Islet precursor cell (in vitro differentiated cells): ENCODE results near the gene OPA3.
"Not testable (repeated sequence)": the region's sequence is repeated elsewhere in the genome, so short reads cannot be mapped to it uniquely, and the experiment has no call there.

Source experiments
- DNase-seq: peaks from one replicate; pipeline ENCODE4 v3.0.0-alpha.2; 2018

The OPA3 gene

DNA sequence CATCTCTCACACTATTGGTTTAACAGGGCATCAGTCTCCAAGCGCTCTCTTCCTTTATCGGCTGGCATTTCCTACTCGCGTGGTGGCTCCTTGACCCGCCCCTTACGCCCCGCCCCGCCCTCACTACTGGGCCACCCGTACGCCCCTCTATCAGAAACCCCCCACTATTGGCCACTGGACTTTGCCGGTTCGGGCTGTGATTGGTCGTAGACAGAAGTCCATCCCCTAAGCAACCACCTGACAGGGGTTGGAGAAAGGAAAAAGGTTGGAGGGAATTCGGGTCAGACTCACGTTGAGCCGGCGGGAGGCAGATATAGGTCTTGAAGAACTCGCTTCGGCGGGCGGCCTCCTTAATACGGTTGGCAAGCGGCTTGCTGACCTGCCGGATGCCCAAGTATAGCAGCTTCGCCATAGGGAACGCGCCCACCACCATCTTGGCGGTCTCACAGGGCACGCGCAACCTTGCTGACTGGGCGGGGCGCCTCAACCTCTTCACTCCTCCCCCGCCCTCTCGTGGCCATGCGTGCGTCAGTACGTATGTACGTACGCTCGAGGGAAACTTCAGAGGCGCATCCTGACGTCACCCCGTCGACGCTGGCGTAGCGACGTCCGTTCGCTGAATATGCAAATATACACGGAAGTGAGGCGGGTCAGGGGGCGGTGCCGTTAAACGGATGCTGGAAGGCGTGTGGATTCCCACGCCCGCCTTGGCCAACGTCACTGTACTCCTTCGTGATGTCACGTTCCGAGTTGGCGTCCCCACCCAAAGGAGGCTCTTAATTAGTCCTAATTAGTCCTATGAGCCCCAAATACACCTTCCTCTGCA is at the start of gene OPA3:
TSS of gene OPA3 (minus strand) at position 471 of the 826 bp plus-strand sequence. CDS start at position 433, 38 bp downstream.
- peak; percentile 99 for DNase-seq

DNA sequence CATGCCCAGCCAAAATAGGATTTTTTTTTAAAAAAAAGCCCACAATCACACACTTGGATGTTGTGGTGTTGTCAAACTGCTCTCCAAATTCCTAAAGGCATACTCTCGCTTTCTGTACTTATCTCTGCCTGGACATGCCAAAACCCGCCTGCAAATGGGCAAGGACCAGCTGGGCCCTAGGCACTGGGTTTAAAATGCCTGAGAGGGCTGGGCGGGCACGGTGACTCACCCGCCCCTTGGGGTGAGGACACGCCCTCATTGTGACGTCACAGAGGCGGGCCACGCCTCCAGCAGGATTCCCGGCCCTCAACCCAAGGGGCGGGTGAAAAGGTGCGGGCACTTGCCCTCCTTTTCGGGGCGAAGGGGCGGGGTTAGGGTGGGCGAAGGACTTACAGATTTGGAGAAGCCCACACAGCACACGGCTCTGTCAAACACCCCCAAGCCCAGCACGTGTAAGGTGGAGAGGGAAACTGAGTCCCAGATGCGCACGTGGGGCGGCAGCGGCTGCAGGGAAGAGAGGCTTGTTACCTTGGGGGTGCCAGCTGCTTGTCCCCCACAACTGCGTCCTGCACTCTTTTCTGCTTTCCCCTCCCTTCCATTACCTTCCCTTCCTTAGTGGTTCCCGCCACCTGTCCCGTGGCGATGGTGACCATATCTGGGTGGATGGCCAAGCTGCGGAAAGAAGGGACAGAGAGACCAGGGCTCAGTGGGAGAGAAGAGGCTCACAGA is 48.0 kb upstream of the OPA3 start:
- DNase-seq = peak; percentile 95

DNA sequence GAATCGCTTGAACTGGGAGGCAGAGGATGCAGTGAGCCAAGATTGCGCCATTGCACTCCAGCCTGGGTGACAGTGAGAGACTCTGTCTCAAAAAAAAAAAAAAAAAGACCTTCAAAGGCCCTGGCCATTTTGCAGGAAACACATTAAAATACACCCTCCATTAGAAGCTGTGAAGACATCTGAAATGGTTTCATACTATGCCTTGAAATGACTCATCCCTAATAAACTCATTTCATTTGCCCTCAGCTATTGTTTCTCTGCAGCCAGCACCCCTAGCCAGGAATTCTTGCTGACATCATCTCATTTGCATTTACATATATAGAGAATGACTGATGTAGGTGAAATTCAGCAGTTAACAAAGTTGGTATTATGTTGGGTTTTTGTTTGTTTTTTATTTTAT is 45.9 kb upstream of the OPA3 start:
- peak; percentile 67 for DNase-seq

DNA sequence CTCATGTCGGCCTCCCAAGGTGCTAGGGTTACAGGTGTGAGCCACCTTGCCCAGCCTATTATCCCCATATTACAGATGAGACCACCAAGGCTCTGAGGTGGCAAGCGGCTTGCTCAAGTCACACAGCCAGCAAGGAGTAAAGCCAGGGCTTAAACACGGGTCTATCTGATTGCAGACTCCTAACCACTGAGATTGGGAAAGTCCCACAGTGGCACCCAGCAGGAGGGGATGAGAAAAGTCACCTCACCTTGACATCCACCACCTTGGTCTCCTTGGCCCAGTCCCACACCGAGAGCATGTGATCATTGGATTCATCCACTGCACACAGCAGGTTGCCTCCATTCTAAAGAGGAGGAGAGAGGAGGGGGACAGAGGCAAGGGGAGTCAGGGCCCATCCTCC is 45.1 kb upstream of the OPA3 start:
- no peak for DNase-seq

DNA sequence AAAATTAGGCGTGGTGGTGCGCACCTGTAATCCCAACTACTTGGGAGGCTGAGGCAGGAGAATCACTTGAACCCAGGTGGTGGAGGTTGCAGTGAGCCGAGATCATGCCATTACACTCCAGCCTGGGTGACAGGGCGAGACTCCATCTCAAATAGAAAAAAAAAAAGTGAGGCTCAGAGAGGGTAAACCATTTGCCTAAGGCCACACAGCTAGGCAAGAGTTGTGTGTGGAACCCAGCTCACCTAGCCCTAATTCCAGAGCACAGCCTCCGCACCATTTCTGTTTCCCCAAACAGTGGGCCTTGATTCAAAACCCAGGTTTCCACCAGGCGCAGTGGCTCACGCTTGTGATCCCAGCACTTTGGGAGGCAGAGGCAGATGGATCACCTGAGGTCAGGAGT is 43.6 kb upstream of the OPA3 start:
- DNase-seq = not testable (repeated sequence)

DNA sequence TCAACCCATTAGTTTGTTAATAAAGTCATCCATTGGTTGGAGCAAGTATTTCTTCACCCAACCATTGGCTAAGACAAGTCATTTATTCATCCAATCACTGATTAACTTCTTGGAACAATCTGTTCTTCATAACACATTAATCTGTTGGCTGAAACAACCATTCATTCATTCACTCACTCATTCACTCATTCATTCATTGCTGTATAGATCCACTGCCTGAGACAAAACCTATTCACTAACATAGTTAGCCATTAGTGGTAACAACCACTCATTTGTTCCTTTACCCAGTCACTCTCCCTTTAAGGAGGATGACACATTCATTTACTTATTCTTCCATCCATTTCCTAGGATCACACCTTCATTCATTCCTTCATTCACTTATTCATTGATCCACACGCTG is 39.4 kb upstream of the OPA3 start:
- no peak for DNase-seq

DNA sequence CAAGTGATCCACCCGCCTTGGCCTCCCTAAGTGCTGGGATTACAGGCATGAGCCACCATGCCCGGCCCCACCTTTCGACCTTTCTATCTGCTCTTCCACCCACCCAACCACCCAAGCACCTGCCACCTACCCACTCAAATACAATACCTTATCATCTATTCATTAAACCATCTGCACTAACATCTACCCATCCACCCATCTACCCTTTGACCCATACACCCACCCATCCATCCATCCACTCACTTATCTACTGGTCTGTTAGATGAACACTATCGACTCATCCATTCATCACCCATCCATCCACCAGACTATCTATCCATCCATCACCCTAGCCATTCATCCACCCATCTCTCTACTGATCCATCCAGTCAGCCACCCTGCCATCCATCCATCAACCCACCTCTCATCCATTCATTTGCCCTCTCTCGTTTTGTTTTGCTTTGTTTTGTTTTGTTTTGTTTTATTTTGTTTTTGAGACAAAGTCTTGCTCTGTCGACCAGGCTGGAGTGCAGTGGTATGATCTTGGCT is 37.4 kb upstream of the OPA3 start:
- DNase-seq = no peak

DNA sequence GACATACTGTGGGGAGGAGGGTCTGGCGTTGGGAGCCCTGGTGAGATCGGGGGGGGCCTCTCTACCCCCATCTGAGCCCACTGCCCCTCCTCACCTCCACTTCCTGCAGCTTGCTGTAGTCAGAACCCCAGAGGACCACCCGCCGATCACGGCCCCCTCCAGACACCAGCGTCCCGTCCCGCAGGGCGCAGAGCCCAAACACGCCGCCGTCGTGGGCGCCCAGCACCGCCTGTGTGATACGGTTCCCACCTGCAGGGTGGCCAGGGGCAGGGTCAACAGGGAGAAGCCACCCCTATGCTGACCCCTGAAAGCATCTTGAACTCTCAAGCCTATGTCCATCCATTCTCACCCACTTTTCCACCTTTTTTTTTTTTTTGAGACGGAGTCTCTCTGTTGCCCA is 36.8 kb upstream of the OPA3 start:
- DNase-seq = no peak

DNA sequence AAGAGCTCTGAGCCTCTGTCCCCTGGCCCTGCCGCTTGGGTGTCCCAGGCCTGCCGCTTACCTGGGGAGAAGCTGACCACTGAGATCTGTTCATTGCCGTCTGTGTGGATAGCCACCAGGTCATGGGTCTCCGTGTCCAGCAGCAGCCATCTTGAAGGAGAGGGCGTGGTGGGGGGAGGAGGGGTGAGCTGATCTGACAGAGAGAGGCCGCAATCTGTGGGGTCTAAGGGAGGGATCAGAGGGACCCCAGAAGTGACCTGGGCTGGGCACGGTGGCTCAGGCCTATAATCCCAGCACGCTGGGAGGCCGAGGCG is 32.1 kb upstream of the OPA3 start:
- DNase-seq = no peak

DNA sequence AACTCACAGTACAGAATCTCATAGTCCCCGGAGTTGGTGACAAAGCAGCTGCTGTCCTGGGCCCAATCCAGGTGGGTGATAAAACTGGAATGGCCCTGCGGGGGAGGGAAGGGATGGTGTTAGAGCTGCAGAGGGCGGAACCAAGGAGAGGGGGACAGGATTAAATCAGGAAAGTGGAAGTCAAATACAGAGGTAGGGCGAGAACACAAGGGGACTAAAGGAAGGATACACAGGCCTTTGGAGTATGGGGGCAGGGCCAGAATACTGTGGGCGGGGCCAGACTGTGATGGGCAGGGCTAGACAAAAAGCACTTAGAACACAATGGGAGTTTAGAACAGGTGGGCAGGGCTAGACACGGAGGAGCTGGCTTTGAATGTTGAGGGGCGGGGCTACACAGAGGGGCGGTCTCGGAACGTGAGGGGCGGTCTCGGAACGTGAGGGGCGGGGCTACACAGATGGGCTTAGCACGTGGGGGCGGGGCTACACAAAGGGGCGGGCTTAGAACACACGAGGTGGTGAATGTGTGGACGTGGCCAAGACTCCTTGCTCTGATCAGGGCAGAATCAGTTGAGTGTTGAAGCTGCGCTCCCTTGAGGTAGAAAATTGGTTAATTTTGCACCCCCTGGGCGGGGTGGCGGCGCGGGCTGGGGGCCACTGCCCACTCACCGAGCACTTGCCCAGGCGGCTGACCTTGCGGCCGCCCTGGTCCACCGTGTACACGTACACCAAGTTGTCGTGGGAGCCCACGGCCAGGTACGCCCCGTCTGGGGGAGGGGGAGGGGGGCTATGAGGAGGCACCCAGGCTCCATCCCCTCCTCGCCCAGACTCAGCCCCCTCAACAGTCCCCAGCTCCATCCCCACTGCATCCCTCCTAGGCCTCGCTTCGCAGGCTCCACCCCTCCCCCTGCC is 31.4 kb upstream of the OPA3 start:
- peak; percentile 98 for DNase-seq

DNA sequence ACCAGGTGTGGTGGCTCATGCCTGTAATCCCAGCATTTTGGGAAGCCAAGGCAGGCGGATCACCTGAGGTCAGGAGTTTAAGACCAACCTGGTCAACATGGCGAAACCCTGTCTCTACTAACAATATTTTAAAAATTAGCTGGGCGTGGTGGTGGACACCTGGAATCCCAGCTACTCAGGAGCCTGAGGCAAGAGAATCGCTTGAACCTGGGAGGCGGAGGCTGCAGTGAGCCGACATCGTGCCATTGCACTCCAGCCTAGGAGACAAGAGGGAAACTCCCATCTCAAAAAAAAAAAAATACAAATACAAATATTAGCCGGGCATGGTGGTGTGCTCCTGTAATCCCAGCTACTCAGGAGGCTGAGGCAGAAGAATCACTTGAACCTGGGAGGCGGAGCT is 30.5 kb upstream of the OPA3 start:
- not testable (repeated sequence) for DNase-seq

DNA sequence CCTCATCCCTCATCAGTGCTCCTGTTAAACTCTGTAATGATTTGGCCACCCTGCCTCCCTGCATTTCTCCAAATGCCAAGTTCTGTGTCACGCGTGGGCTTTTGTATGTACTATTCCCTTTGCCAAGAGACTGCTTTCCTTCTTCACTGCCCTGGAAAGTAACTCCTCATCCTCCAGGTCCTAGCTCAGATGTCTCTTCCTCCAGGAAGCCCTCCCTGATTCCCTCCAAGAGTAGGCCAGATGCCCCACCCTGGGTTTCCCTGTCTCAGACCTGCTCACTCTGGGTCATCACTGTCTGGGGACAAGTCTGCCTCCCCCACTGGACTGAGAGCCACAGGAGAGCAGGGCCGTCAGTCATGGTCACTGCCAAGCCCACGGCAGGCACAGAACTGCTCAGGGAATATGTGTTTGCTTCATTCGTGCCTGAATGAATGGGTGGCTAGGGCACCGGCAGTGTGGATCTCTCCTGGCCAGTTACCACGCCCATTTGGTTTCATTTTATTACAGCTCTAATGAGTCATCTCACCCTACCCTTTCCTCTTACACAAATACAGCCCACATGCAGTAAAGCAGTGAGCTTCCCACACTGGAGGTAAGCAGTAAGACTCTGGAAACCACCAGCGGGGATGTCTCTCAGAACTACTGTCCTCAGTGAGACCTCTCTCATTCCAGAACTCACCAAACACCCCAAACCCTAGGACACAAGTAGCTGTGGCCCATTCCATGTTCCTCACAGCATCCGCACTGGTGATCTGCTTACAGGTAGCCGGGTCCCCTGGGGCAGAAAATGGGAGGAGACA is 29.5 kb upstream of the OPA3 start:
- no peak for DNase-seq

DNA sequence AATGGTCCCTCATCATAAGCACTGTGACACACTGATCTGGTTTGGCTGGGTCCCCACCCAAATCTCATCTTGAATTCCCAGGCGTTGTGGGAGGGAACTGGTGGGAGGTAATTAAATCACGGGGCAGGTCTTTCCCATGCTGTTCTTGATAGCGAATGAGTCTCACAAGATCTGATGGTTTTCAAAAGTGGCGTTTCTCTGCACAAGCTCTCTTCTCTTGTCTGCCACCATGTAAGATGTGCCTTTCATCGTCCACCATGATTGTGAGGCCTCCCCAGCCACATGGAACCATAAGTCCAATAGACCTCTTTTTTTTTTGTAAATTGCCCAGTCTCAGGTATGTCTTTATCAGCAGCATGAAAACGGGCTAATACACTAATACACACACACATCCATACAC is 24.3 kb upstream of the OPA3 start:
- no peak for DNase-seq

DNA sequence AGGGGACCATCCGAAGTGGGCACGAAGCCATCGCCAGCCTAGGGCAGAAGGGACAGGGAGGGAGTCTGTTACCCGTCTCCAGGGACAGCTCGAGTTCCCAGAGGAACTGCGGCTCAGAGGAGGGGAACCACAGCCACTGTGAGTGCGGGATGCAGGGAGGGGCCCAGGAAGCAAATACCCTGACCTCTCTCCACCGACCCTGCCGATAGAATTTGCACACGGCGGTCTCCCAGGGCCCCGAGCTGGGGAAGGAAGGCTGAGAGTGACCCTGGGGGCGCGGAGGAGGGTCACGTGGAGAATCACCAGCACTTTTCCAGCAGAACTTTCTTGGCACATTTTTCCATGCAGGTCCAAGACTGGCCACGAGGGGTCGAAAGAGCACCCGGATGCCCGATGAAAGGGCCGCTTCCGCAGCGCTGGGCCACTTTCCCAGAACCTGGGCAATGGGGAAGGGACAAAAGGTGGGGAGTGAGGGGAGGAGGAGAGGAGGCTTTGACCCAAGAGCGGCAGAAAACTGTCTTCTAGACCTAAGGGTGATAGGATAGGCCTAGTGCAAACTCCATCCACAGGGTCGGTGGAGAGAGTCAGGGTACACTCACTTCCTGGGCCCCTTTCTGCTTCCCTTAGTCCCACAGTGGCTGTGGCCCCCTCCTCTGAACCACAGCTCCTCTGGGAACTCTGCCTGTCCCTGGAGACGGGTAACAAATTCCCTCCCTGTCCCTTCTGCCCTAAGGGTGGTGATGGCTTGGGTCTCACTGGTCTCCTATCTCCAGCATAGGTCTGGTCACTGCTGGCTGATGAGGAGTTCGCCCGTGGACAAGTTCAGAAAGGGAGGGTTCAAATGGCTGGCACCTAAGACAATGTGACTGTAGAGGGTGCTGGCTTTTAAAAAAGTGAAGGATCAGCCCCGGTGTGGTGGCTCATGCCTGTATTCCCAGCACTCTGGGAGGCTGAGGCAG is 22.7 kb upstream of the OPA3 start:
- DNase-seq = peak; percentile 89

DNA sequence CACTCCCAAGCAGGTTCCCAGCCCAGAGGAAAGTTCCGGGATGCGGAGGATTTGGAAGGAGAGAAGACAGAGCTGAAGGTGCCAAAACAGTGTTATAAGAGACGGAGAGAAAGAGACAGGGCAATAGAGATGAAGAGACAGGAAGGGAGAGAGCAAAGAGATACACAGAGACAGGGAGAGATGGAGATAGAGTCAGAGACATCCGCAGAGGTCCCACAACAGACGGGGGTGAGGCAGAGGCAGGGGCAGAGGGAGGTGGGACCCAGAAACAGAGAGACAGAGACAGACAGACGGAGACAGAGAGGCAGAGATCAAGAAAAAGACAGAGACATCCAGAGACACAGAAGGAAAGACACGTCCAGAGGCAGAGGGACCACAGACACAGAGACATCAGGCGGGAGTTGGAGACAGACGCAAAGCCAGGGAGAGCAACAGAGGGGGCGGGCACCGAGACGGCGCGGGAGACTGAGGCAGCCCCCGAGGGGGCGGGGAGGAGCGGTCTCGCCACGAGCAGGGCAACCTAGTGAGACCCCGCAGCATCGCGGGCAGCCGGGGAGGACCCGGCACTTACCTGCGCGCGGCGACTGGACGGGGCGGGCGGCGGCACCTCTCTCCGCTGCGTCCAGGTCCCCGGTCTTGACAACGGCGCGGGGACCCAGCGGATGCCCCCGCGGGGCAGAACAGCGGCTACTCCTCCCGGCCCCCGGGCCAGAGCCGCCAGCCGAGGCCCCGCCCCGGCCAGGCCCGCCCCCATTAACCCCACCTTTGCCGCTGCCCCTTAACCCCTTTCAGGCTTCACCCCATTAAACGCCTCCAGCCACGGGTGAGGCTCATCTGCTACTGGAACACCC is 17.1 kb upstream of the OPA3 start, which contains the start of gene GPR4:
TSS of gene GPR4 (minus strand) at position 689 of the 851 bp plus-strand sequence. CDS start 10,346 bp downstream, outside the sequence.
- no peak for DNase-seq

DNA sequence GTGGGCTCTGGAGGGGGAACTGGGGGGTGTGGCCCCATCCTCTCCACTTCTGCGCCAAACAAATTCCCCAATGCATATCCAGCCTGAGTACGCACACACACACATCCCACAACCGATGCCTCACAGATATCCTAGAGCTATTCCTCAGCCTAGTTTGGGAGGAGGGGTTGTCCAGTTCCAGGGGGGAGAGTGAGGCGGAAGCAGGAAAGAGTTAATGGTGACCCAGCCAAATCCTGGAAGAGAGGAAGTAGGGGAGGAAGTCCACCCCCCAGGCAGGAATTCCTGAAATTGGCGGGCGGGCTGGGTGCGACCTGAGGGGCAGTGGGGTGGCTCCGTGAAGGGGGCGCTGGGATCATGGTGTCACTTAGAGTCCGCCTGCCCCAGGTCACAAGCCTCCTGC is 16.5 kb upstream of the OPA3 start:
- no peak for DNase-seq

DNA sequence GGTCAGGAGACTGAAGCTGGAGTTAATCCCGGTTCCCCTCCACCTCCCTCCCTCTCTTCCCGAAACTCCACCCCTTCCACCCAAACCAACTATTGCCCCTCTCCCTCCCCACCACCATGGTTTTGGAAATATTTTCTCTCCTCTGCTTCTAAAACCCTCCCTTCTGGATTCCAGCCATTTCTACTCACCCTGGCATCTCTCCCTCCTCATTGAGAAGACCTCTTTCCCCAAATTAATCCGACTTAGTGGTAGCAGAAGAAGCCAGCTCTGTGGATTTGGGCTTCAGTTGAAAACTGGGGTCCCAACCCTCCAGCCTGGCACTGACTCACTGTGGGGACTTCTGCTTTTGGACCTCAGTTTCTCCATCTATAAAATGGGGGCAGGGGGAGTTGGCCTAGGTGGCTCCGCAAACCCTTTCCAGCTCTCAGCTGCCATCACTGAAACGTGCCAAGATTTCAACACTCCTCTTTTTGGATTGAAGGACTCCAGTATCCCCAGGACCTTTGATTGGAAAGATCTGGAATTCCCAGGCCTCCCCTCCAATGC is 15.8 kb upstream of the OPA3 start:
- no peak for DNase-seq

DNA sequence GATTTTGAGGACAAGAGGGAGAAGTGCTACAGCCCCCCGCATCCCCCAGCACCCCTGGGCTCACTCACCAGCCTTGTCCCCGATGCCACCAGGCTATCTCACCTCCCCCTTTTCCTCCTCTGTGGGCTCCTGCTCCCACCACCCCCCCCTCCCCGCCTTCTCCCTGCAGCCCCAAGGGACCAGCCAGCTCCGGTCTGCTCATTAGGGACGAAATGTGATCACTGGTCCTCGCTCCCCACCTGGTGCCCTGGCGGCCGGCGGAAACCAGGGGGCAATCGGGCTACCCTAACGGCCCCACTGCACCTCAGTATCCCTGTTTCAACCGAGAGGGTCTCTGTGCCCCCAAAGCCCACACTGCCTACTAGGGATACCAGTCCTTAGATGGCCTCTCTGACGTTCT is 14.7 kb upstream of the OPA3 start:
- no peak for DNase-seq

DNA sequence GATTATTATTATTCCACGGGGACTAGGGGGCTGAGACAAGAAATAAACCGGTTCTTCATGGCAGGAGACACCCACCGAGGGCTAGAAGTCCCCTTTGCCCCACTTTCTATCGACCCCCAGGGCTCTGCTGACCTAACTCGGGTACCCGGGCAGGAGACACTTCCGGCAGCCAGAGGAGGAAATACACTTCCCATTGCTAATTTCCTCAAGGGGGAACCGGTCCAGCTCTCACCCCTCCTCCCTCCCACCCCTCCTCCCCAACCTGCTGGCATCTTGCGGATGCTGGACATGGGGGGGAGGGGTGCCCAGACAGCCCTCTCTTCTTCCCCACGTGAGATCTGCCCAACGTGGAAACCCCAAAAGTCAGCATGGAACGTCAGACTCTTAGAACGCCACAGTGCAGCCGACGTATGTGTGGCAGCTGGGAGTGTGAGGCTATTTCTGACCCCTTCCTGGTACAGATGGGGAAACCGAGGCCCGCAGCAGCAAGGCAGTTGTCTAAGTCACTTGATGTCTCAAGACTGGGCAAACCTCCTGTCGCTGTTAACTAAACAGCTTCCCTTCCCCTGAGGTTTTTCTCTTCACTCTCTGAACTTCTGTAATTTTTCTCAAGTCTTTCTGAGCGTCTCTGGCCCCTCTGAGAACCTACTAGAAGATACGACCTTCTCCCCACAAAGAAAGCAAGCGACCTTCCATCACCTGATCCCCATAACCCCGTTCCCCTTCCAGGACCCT is 13.8 kb upstream of the OPA3 start:
- DNase-seq = no peak
